Measurements from ENCODE around the gene CD83. TPM values are rescaled to one million over a fixed set of nuclear protein-coding genes. Genes with fewer than 3 reads are reported as not detected.

Gene CD83
- total RNA-seq, 1 donor from 2014 or later, result 7.4 TPM

DNA sequence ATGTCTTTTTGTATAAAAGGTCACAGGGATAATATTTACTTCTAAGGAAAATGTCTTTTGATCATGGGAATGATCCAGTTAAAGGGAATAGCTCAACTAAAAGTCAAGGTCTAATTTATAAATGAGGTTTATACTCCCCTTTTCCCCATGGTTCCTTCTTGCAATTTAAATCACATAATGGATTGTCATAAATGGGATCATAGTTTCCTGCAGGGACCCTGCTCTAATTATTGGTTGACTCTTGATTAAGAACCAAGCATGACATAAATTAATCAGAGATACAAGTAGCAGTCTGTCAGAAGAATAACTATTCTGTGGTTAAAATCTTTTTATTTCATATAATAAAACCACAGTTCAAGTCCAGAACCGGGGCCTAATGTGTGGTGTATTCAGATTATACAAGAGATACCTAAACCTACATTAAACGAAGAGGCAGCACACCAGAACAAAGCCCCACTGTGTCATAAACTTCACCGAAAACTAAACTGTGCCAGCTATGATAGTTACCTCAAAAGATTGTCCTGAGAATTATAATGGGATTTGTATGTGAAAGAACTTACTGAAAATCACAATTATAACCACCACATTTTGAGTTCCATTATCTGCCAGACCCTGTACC is 43.0 kb upstream of the CD83 start:
- TF ChIP-seq, protein P1, sequence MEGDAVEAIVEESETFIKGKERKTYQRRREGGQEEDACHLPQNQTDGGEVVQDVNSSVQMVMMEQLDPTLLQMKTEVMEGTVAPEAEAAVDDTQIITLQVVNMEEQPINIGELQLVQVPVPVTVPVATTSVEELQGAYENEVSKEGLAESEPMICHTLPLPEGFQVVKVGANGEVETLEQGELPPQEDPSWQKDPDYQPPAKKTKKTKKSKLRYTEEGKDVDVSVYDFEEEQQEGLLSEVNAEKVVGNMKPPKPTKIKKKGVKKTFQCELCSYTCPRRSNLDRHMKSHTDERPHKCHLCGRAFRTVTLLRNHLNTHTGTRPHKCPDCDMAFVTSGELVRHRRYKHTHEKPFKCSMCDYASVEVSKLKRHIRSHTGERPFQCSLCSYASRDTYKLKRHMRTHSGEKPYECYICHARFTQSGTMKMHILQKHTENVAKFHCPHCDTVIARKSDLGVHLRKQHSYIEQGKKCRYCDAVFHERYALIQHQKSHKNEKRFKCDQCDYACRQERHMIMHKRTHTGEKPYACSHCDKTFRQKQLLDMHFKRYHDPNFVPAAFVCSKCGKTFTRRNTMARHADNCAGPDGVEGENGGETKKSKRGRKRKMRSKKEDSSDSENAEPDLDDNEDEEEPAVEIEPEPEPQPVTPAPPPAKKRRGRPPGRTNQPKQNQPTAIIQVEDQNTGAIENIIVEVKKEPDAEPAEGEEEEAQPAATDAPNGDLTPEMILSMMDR (IDR thresholded peaks at IDR 0.05; ENCODE audit: insufficient read depth, low read length, poor library complexity, severe bottlenecking), result no peak
- no peaks in the 10 kb centered on the region for H3K27me3 ChIP-seq (ENCODE audit: control insufficient read depth, insufficient read depth, low read length)
- DNase-seq (ENCODE audit: low read depth), result no peak
- no peak overlapping the region for H3K4me3 ChIP-seq (ENCODE audit: low read depth, low read length)
- H3K36me3 ChIP-seq (ENCODE audit: control insufficient read depth, insufficient read depth, low read length), result no peaks in the 10 kb centered on the region

DNA sequence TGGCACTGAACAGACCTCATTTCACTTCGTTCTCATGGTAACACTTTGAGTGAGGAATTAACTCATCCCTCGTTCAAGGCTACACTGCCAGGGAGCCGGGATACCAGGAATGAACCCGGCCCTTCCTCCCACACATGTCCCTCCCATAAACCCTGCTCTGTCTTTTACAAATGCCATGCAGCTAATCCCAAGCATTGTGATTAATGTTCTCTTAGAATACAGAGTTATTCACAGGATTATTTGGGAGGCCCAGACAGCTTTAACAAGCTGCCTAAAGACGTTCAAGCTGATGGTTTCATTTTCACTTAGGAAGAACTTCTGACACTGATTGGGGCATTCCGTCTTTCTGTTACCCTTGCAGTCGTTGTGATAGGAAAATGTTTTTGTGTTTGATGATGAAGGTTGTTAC is 42.5 kb upstream of the CD83 start:
- H3K4me3 ChIP-seq (ENCODE audit: low read depth, low read length), result peak overlapping the region; percentile 34
- H3K36me3 ChIP-seq (ENCODE audit: control insufficient read depth, insufficient read depth, low read length), result no peaks in the 10 kb centered on the region
- DNase-seq (ENCODE audit: low read depth), result no peak
- H3K27me3 ChIP-seq (ENCODE audit: control insufficient read depth, insufficient read depth, low read length), result no peaks in the 10 kb centered on the region
- TF ChIP-seq, protein P1 (IDR thresholded peaks at IDR 0.05; ENCODE audit: insufficient read depth, low read length, poor library complexity, severe bottlenecking), result no peak

DNA sequence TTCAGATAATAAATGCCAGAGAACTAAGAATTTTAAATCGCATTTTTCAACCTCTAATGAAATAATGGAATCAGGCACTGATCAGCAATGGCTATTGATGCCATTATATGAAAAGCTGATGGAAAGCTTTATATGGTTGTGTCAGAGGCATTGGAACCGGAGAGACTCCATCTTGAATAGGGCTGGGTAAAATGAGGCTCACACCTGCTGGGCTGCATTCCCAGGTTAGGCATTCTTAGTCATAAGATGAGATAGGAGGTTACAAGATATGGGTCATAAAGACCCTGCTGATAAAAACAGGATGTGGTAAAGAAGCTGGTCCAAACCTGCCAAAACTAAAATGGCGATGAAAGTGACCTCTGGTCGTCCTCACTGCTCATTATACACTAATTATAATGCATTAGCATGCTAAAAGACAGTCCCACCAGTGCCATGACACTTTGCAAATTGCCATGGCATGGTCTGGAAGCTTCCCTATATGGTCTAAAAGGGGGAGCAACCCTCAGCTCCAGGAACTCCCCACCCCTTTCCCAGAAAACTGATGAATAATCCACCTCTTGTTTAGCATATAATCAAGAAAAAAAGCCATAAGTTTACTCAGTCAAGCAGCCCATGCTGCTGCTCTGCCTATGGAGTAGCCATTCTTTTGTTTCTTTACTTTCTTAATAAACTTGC is 40.2 kb upstream of the CD83 start:
- no peak overlapping the region for H3K4me3 ChIP-seq (ENCODE audit: low read depth, low read length)
- TF ChIP-seq, protein P1 (IDR thresholded peaks at IDR 0.05; ENCODE audit: insufficient read depth, low read length, poor library complexity, severe bottlenecking), result no peak
- no peaks in the 10 kb centered on the region for H3K27me3 ChIP-seq (ENCODE audit: control insufficient read depth, insufficient read depth, low read length)
- no peaks in the 10 kb centered on the region for H3K36me3 ChIP-seq (ENCODE audit: control insufficient read depth, insufficient read depth, low read length)
- DNase-seq (ENCODE audit: low read depth), result no peak

DNA sequence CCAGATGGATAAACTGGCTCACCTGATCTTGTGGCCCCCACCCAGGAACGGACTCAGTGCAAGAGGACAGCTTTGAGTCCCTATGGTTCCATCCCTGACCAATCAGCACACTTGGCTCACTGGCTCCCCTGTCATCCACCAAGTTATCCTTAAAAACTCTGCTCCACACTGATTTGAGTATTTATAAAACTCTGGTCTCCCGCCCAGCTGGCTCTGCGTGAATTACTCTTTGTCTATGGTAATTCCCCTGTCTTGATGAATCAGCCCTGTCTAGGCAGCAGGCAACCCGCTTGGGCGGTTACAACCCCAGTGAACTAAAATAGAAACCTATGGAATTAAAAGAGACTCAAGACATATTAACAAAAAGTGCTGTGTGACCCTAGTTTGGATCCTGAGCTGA is 38.1 kb upstream of the CD83 start:
- no peak overlapping the region for H3K4me3 ChIP-seq (ENCODE audit: low read depth, low read length)
- no peak for DNase-seq (ENCODE audit: low read depth)
- H3K36me3 ChIP-seq (ENCODE audit: control insufficient read depth, insufficient read depth, low read length), result no peaks in the 10 kb centered on the region
- no peaks in the 10 kb centered on the region for H3K27me3 ChIP-seq (ENCODE audit: control insufficient read depth, insufficient read depth, low read length)
- TF ChIP-seq, protein P1 (IDR thresholded peaks at IDR 0.05; ENCODE audit: insufficient read depth, low read length, poor library complexity, severe bottlenecking), result no peak

DNA sequence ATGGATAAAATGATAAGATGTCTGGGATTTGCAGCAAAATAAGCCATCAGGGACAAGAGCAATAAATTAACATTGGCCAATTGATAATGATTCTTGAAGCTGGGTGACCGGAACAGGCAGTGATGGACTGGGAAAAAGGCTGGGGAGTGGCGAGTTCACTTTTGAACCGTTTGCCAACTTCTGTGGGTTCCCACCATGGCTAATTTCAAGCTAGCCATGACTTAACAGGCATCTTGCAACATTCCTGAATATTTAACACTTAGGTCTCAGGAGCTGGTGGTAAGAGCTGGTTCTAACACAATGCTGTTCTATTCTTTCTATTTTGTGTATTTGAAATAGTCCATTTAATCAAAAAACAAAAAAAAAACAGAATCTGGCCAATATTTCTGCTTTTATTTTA is 37.6 kb upstream of the CD83 start:
- TF ChIP-seq, protein P1 (IDR thresholded peaks at IDR 0.05; ENCODE audit: insufficient read depth, low read length, poor library complexity, severe bottlenecking), result no peak
- no peak overlapping the region for H3K4me3 ChIP-seq (ENCODE audit: low read depth, low read length)
- no peaks in the 10 kb centered on the region for H3K27me3 ChIP-seq (ENCODE audit: control insufficient read depth, insufficient read depth, low read length)
- DNase-seq (ENCODE audit: low read depth), result no peak
- no peaks in the 10 kb centered on the region for H3K36me3 ChIP-seq (ENCODE audit: control insufficient read depth, insufficient read depth, low read length)

DNA sequence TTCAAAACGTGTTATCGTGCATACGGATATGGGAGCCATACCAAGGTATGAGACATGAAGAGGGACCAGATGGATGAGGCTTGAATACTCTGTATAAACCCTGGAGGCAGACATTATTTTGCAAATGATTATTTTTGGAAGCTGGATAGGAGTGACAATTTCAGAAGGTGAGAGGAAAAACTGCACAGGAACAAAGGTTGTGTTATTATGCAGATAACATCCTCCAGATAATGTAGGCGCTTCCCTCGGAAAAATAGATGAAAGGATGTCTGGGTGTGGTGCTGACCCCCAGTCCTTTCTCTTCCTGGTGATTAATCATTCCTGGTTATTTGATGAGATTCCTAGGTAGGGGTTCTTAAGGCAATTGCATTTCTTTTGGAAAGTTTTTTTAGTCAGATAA is 36.4 kb upstream of the CD83 start:
- no peak for DNase-seq (ENCODE audit: low read depth)
- Histone ChIP-seq H3K4me3 (ENCODE audit: low read depth, low read length) (no peak overlapping the region), H3K27me3 (ENCODE audit: control insufficient read depth, insufficient read depth, low read length) (no peaks in the 10 kb centered on the region), H3K36me3 (ENCODE audit: control insufficient read depth, insufficient read depth, low read length) (no peaks in the 10 kb centered on the region)
- TF ChIP-seq, protein P1 (IDR thresholded peaks at IDR 0.05; ENCODE audit: insufficient read depth, low read length, poor library complexity, severe bottlenecking), result no peak
